Central memory CD8-positive, alpha-beta T cell (primary cell): ENCODE measurements around the gene ARHGEF10L.

Source experiments
- ATAC-seq: fragments of 150-1000 bp; cut with Tn5 transposase; replicated peaks from 2 replicates; pipeline ENCODE4 v1.10.0; 2022; ENCODE audit warnings: mild to moderate bottlenecking, moderate FRiP score, moderate number of reproducible peaks; ENCODE audit not compliant: poor library complexity, severe bottlenecking; ENCODE audit errors: extremely low read depth
- DNase-seq, 2 donors: peaks; one replicate each; pipeline ENCODE4 v3.0.0; 2021; ENCODE audit warnings: low spot score in 2 of 2
- H3K27ac Mint-ChIP-seq: one replicate; pipeline ENCODE4 v1.8.0; 2022; ENCODE audit warnings: low read depth, mild to moderate bottlenecking, moderate library complexity, mixed read lengths
- H3K27me3 Mint-ChIP-seq: one replicate; pipeline ENCODE4 v1.8.0; 2022; ENCODE audit warnings: mixed read lengths
- H3K36me3 Mint-ChIP-seq: one replicate; pipeline ENCODE4 v1.8.0; 2022; ENCODE audit warnings: mild to moderate bottlenecking, moderate library complexity, mixed read lengths; ENCODE audit not compliant: insufficient read depth
- H3K4me1 Mint-ChIP-seq: one replicate; pipeline ENCODE4 v1.8.0; 2022; ENCODE audit warnings: mixed read lengths
- H3K4me3 Mint-ChIP-seq: one replicate; pipeline ENCODE4 v1.8.0; 2022; ENCODE audit warnings: mild to moderate bottlenecking, moderate library complexity, mixed read lengths
- H3K9me3 Mint-ChIP-seq: one replicate; pipeline ENCODE4 v1.8.0; 2022; ENCODE audit warnings: mixed read lengths

Gene ARHGEF10L

GRCh38 chr1:17611991-17612390 lies 72.5 kb downstream of the ARHGEF10L start:
- no peak for DNase-seq
- Mint-ChIP-seq H3K27me3 (peaks cover 11% of the 10 kb centered on the region), H3K27ac (no peak overlapping the region), H3K9me3 (no peaks in the 10 kb centered on the region), H3K36me3 (peaks cover 2% of the 10 kb centered on the region), H3K4me1 (no peaks in the 10 kb centered on the region), H3K4me3 (no peak overlapping the region)
- ATAC-seq = no peak

GRCh38 chr1:17612831-17613230 lies 73.3 kb downstream of the ARHGEF10L start:
- Mint-ChIP-seq H3K36me3 (peaks cover 2% of the 10 kb centered on the region), H3K9me3 (no peaks in the 10 kb centered on the region), H3K4me1 (no peaks in the 10 kb centered on the region), H3K27me3 (peaks cover 11% of the 10 kb centered on the region), H3K4me3 (no peak overlapping the region), H3K27ac (no peak overlapping the region)
- ATAC-seq (no peak), DNase-seq (no peak)

GRCh38 chr1:17614586-17614985 lies 75.1 kb downstream of the ARHGEF10L start:
- Mint-ChIP-seq H3K36me3 (peaks cover 2% of the 10 kb centered on the region), H3K4me3 (no peak overlapping the region), H3K27me3 (peaks cover 25% of the 10 kb centered on the region), H3K27ac (no peak overlapping the region), H3K9me3 (no peaks in the 10 kb centered on the region), H3K4me1 (no peaks in the 10 kb centered on the region)
- ATAC-seq (no peak), DNase-seq (no peak)

- Mint-ChIP-seq H3K36me3 (peaks cover 2% of the 10 kb centered on the region), H3K9me3 (no peaks in the 10 kb centered on the region), H3K27ac (no peak overlapping the region), H3K4me1 (no peaks in the 10 kb centered on the region), H3K27me3 (peaks cover 31% of the 10 kb centered on the region), H3K4me3 (no peak overlapping the region)
- ATAC-seq = no peak
- no peak for DNase-seq
Observed at GRCh38 chr1:17615157-17615556, 75.7 kb downstream of the ARHGEF10L start.

GRCh38 chr1:17615959-17616358 lies 76.5 kb downstream of the ARHGEF10L start:
- Mint-ChIP-seq H3K27ac (no peak overlapping the region), H3K36me3 (peaks cover 4% of the 10 kb centered on the region), H3K4me1 (no peaks in the 10 kb centered on the region), H3K9me3 (no peaks in the 10 kb centered on the region), H3K4me3 (no peak overlapping the region), H3K27me3 (peaks cover 37% of the 10 kb centered on the region)
- DNase-seq = no peak
- ATAC-seq = no peak

GRCh38 chr1:17616731-17617279 lies 77.3 kb downstream of the ARHGEF10L start:
- no peak overlapping the region for H3K4me3 Mint-ChIP-seq
- ATAC-seq = no peak

GRCh38 chr1:17617787-17618557 lies 78.5 kb downstream of the ARHGEF10L start:
- DNase-seq (no peak), ATAC-seq (no peak)
- Mint-ChIP-seq H3K27me3 (peaks cover 37% of the 10 kb centered on the region), H3K27ac (no peak overlapping the region), H3K36me3 (peaks cover 4% of the 10 kb centered on the region), H3K9me3 (no peaks in the 10 kb centered on the region), H3K4me1 (no peaks in the 10 kb centered on the region), H3K4me3 (no peak overlapping the region)

More at GRCh38 chr1:17616731-17617279, 77.3 kb downstream of the ARHGEF10L start:
- no peak for DNase-seq
- peaks cover 37% of the 10 kb centered on the region for H3K27me3 Mint-ChIP-seq
- no peaks in the 10 kb centered on the region for H3K4me1 Mint-ChIP-seq
- peaks cover 4% of the 10 kb centered on the region for H3K36me3 Mint-ChIP-seq
- no peak overlapping the region for H3K27ac Mint-ChIP-seq
- H3K9me3 Mint-ChIP-seq = no peaks in the 10 kb centered on the region

GRCh38 chr1:17618558-17619247 lies 79.2 kb downstream of the ARHGEF10L start:
- Mint-ChIP-seq H3K36me3 (peaks cover 4% of the 10 kb centered on the region), H3K9me3 (no peaks in the 10 kb centered on the region), H3K27ac (no peak overlapping the region), H3K4me1 (no peaks in the 10 kb centered on the region), H3K4me3 (no peak overlapping the region), H3K27me3 (peaks cover 37% of the 10 kb centered on the region)
- no peak for DNase-seq
- ATAC-seq = no peak

GRCh38 chr1:17620448-17620847 lies 81.0 kb downstream of the ARHGEF10L start:
- Mint-ChIP-seq H3K36me3 (peaks cover 4% of the 10 kb centered on the region), H3K4me3 (no peak overlapping the region)
- no peak for ATAC-seq

GRCh38 chr1:17621691-17622090 lies 82.2 kb downstream of the ARHGEF10L start:
- H3K27me3 Mint-ChIP-seq = peaks cover 30% of the 10 kb centered on the region
- DNase-seq (no peak), ATAC-seq (no peak)
- no peaks in the 10 kb centered on the region for H3K4me1 Mint-ChIP-seq
- no peaks in the 10 kb centered on the region for H3K9me3 Mint-ChIP-seq
- H3K4me3 Mint-ChIP-seq = no peak overlapping the region
- peaks cover 4% of the 10 kb centered on the region for H3K36me3 Mint-ChIP-seq
- no peak overlapping the region for H3K27ac Mint-ChIP-seq

More at GRCh38 chr1:17620448-17620847, 81.0 kb downstream of the ARHGEF10L start:
- no peak for DNase-seq
- Mint-ChIP-seq H3K27ac (peak overlapping the region; percentile 30), H3K4me1 (no peaks in the 10 kb centered on the region), H3K27me3 (peaks cover 37% of the 10 kb centered on the region), H3K9me3 (no peaks in the 10 kb centered on the region)

- DNase-seq (no peak), ATAC-seq (no peak)
- Mint-ChIP-seq H3K4me3 (no peak overlapping the region), H3K4me1 (no peaks in the 10 kb centered on the region), H3K27me3 (peaks cover 27% of the 10 kb centered on the region), H3K36me3 (peaks cover 2% of the 10 kb centered on the region), H3K9me3 (no peaks in the 10 kb centered on the region), H3K27ac (no peak overlapping the region)
Observed at GRCh38 chr1:17622823-17623222, 83.3 kb downstream of the ARHGEF10L start.

- Mint-ChIP-seq H3K36me3 (peaks cover 2% of the 10 kb centered on the region), H3K27me3 (peaks cover 11% of the 10 kb centered on the region), H3K4me1 (no peaks in the 10 kb centered on the region), H3K4me3 (no peak overlapping the region), H3K9me3 (no peaks in the 10 kb centered on the region), H3K27ac (no peak overlapping the region)
- ATAC-seq (no peak), DNase-seq (no peak)
Observed at GRCh38 chr1:17624611-17625233, 85.2 kb downstream of the ARHGEF10L start.
